ENCODE results near the gene HNRNPUL2. TPM values are rescaled to one million over a fixed set of nuclear protein-coding genes. Genes with fewer than 3 reads are reported as not detected.
"Not testable (repeated sequence)": the region's sequence is repeated elsewhere in the genome, so short reads cannot be mapped to it uniquely, and the experiment has no call there.

Gene HNRNPUL2
- polyA plus RNA-seq, 1 of the 3 experiments (the other 2 are of a cell fraction), result 33.5 TPM

GRCh38 chr11:62770778-62771143, 43.5 kb upstream of the HNRNPUL2 start:
- Histone ChIP-seq H3K27ac (ENCODE audit: low read depth in 2 of 2, low read length in 1 of 2) (peak overlapping the region; percentile 82 to 85), H3K9ac (peak overlapping the region; percentile 71), H3K4me1 (ENCODE audit: control insufficient read depth in 1 of 2, insufficient read depth in 2 of 2, low read depth in 1 of 2, low read length in 1 of 2) (peaks cover 0 to 15% of the 10 kb centered on the region in 2 experiments; a peak in 1 of 4 replicates), H3K4me3 (ENCODE audit: low read depth in 2 of 2, low read length in 1 of 2) (peak overlapping the region; percentile 56 to 74), H3K36me3 (replicated peaks in 1 of 2; ENCODE audit: control insufficient read depth in 1 of 2, insufficient read depth in 2 of 2, low read length in 1 of 2) (peaks cover 14 to 18% of the 10 kb centered on the region in 2 experiments), H3K9me3 (no peaks in the 10 kb centered on the region), H3K27me3 (ENCODE audit: insufficient read depth) (no peaks in the 10 kb centered on the region), H3K4me2 (peak overlapping the region; percentile 86), H3K79me2 (ENCODE audit: insufficient read depth) (peaks cover 32% of the 10 kb centered on the region), H3K9me2 (no peaks in the 10 kb centered on the region), H2AFZ (ENCODE audit: low read depth) (peak overlapping the region; percentile 82), H4K20me1 (ENCODE audit: insufficient read depth) (no peaks in the 10 kb centered on the region), H3F3A (replicated peaks; ENCODE audit: insufficient read depth) (peaks cover 30% of the 10 kb centered on the region)
- CTCF ChIA-PET, result interaction anchor here (0.9 to 9.8 kb wide), 13 partner anchors 11 to 110 kb away, joined by 3 to 130 read pairs (median 4); partner anchors contain the start of genes C11orf98, CSKMT, HNRNPUL2 and SLC3A2
- TF ChIP-seq ZBTB33 (IDR thresholded peaks at IDR 0.05; ENCODE audit: borderline replicate concordance, low read depth), result no peak
- no peak for TF ChIP-seq GATA2 (CRISPR knock-in tag; IDR thresholded peaks at IDR 0.05)
- TF ChIP-seq FOXM1 (IDR thresholded peaks at IDR 0.05; ENCODE audit: low read depth), result no peak
- no peak for TF ChIP-seq YY1 (IDR thresholded peaks at IDR 0.05; ENCODE audit: low read depth)
- no peak for TF ChIP-seq RCOR1 (IDR thresholded peaks at IDR 0.05; ENCODE audit: low read length)
- TF ChIP-seq EZH2phosphoT487 (IDR thresholded peaks at IDR 0.05; ENCODE audit: borderline replicate concordance, low read depth), result no peak
- no peak for TF ChIP-seq USF1 (IDR thresholded peaks at IDR 0.05; ENCODE audit: borderline replicate concordance, low read depth)
- no peak for TF ChIP-seq MAX (IDR thresholded peaks at IDR 0.05; ENCODE audit: low read depth)
- POLR2A ChIA-PET, result interaction anchor here (0.6 to 3.4 kb wide), 10 partner anchors 9 to 105 kb away, joined by 3 to 21 read pairs (median 6); partner anchors contain the start of genes C11orf98, CSKMT, HNRNPUL2 and POLR2G
- 26% methylated on average over 18 of the region's 18 CpGs for WGBS (ENCODE audit: low lambda C conversion rate)
- peak; percentile 41 for DNase-seq

GRCh38 chr11:62760867-62761227, 33.6 kb upstream of the HNRNPUL2 start:
- H3K27me3 ChIP-seq (ENCODE audit: insufficient read depth); H4K20me1 ChIP-seq (ENCODE audit: insufficient read depth); DNase-seq; H3K9me2 ChIP-seq; H3K9me3 ChIP-seq; H3K27ac ChIP-seq (ENCODE audit: low read depth in 2 of 2, low read length in 1 of 2): not testable (repeated sequence)
- CTCF ChIA-PET, result interaction anchor here (0.9 to 2.0 kb wide), 5 partner anchors 9 to 121 kb away, joined by 3 to 10 read pairs (median 4); partner anchors contain the start of genes SLC3A2 and TTC9C
- Histone ChIP-seq H3K79me2 (ENCODE audit: insufficient read depth) (peaks cover 23% of the 10 kb centered on the region), H3F3A (replicated peaks; ENCODE audit: insufficient read depth) (peaks cover 11% of the 10 kb centered on the region), H3K4me3 (ENCODE audit: low read depth in 2 of 2, low read length in 1 of 2) (peak overlapping the region; percentile 19 to 95; a peak in 3 of 4 replicates), H3K9ac (peak overlapping the region; percentile 82; the same call in 1 of the 2 replicates), H3K4me2 (peak overlapping the region; percentile 99), H2AFZ (ENCODE audit: low read depth) (peak overlapping the region; percentile 96), H3K4me1 (ENCODE audit: control insufficient read depth in 1 of 2, insufficient read depth in 2 of 2, low read depth in 1 of 2, low read length in 1 of 2) (peaks cover 10 to 12% of the 10 kb centered on the region in 2 experiments; a peak in 3 of 4 replicates), H3K36me3 (replicated peaks in 1 of 2; ENCODE audit: control insufficient read depth in 1 of 2, insufficient read depth in 2 of 2, low read length in 1 of 2) (peaks cover 8 to 11% of the 10 kb centered on the region in 2 experiments)
- 37% methylated on average over 9 of the region's 9 CpGs for WGBS (ENCODE audit: low lambda C conversion rate)
- TF ChIP-seq GATA2 (CRISPR knock-in tag; IDR thresholded peaks at IDR 0.05), result peak; percentile 37; the same call in 1 of the 2 replicates
- POLR2A ChIA-PET, result interaction anchor here (0.6 to 1.6 kb wide), 3 partner anchors 8 to 81 kb away, joined by 3 to 8 read pairs (median 3); partner anchors contain the start of gene TAF6L

All from SK-N-SH (cell line).